ENCODE data around the gene ZBTB17. TPM values are rescaled to one million over a fixed set of nuclear protein-coding genes. Genes with fewer than 3 reads are reported as not detected.
A peak's percentile ranks its signal among the peaks of the same experiment; 100 is the strongest.

ZBTB17 gene
- total and polyA plus RNA-seq, 9 of the 15 experiments (the other 6 are each of a cell fraction or from before 2014, with no cell fraction given), result 1.1 to 53.4 (median 29.6) TPM

- peak; percentile 89 for TF ChIP-seq POLR2G (IDR thresholded peaks at IDR 0.05; ENCODE audit: low read depth, low read length)
- TF ChIP-seq MBD1 (CRISPR knock-in tag; IDR thresholded peaks at IDR 0.05), result no peak
- no peak for TF ChIP-seq VEZF1 (CRISPR knock-in tag; IDR thresholded peaks at IDR 0.05)
- TF ChIP-seq RB1 (IDR thresholded peaks at IDR 0.05; ENCODE audit: low read depth), result no peak
- no peak for TF ChIP-seq ZNF444 (CRISPR knock-in tag; IDR thresholded peaks at IDR 0.05)
- TF ChIP-seq NCOA2 (IDR thresholded peaks at IDR 0.05; ENCODE audit: partially characterized antibody in 2 of 2), result no peak
- no peak for TF ChIP-seq MAX (CRISPR knock-in tag; IDR thresholded peaks at IDR 0.05)
- TF ChIP-seq FOXO4 (CRISPR knock-in tag; IDR thresholded peaks at IDR 0.05), result no peak
- no peak for TF ChIP-seq THRA (IDR thresholded peaks at IDR 0.05)
- TF ChIP-seq, protein P1, sequence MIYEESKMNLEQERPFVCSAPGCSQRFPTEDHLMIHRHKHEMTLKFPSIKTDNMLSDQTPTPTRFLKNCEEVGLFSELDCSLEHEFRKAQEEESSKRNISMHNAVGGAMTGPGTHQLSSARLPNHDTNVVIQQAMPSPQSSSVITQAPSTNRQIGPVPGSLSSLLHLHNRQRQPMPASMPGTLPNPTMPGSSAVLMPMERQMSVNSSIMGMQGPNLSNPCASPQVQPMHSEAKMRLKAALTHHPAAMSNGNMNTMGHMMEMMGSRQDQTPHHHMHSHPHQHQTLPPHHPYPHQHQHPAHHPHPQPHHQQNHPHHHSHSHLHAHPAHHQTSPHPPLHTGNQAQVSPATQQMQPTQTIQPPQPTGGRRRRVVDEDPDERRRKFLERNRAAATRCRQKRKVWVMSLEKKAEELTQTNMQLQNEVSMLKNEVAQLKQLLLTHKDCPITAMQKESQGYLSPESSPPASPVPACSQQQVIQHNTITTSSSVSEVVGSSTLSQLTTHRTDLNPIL (CRISPR knock-in tag; IDR thresholded peaks at IDR 0.05), result no peak
- no peak for TF ChIP-seq NR1H2 (CRISPR knock-in tag; IDR thresholded peaks at IDR 0.05)
- TF ChIP-seq ARHGAP35 (IDR thresholded peaks at IDR 0.05; ENCODE audit: partially characterized antibody), result no peak
- TF ChIP-seq MYC (IDR thresholded peaks at IDR 0.05; ENCODE audit: low read depth, low read length), result no peak; the same call in 1 of the 2 replicates
- no peak for TF ChIP-seq MYC (CRISPR knock-in tag; IDR thresholded peaks at IDR 0.05; ENCODE audit: borderline replicate concordance, low read depth)
- TF ChIP-seq ZBTB34 (CRISPR knock-in tag; IDR thresholded peaks at IDR 0.05), result no peak
- no peak for TF ChIP-seq PCBP2 (IDR thresholded peaks at IDR 0.05; ENCODE audit: low read depth, low read length, poor library complexity, severe bottlenecking)
- no peak for TF ChIP-seq ZZZ3 (IDR thresholded peaks at IDR 0.05)
- TF ChIP-seq NFYB (IDR thresholded peaks at IDR 0.05; ENCODE audit: extremely low read depth, insufficient read length), result no peak
- no peak for TF ChIP-seq SNRNP70 (optimal IDR thresholded peaks at IDR 0.05; ENCODE audit: low read depth, low read length)
Observed at GRCh38 chr1:16012590-16013219, 36.8 kb upstream of the ZBTB17 start (continued).

Data from K562 (cell line).